MM.1S (cell line): ENCODE measurements around the gene FBLN2.

Experiments
- DNase-seq: peaks from one replicate; pipeline ENCODE4 v3.0.0-alpha.2; 2015
- H2AFZ ChIP-seq: fragments of 300-600 bp; sonication (generic); 2 replicates; pipeline ENCODE4 v1.6.0; 2016; ENCODE audit warnings: antibody characterized with exemption, low read length
- H3F3A ChIP-seq: fragments of 300-600 bp; sonication (generic); 2 replicates; pipeline ENCODE4 v1.6.1; 2016; ENCODE audit warnings: mild to moderate bottlenecking, antibody characterized with exemption, low read length, moderate library complexity, mixed read lengths; ENCODE audit not compliant: insufficient read depth
- H3K27ac ChIP-seq: fragments of 300-600 bp; sonication (generic); 2 replicates; pipeline ENCODE4 v1.5.1; 2016; ENCODE audit warnings: mild to moderate bottlenecking, low read length
- H3K27me3 ChIP-seq: fragments of 300-600 bp; sonication (generic); replicated peaks from 2 replicates; pipeline ENCODE4 v1.6.0; 2016; ENCODE audit warnings: low read length; ENCODE audit not compliant: insufficient read depth
- H3K36me3 ChIP-seq: fragments of 300-600 bp; sonication (generic); replicated peaks from 2 replicates; pipeline ENCODE4 v1.6.1; 2016; ENCODE audit warnings: mild to moderate bottlenecking, low read length, mixed read lengths; ENCODE audit not compliant: insufficient read depth
- H3K4me1 ChIP-seq: fragments of 300-600 bp; sonication (generic); 2 replicates; pipeline ENCODE4 v1.6.1; 2016; ENCODE audit warnings: low read length, mixed read lengths
- H3K4me2 ChIP-seq: fragments of 300-600 bp; sonication (generic); 2 replicates; pipeline ENCODE4 v1.6.0; 2016; ENCODE audit warnings: low read depth, low read length
- H3K4me3 ChIP-seq: fragments of 300-600 bp; sonication (generic); 2 replicates; pipeline ENCODE4 v1.5.1; 2016; ENCODE audit warnings: low read length, mixed read lengths
- H3K79me2 ChIP-seq: fragments of 300-600 bp; sonication (generic); 2 replicates; pipeline ENCODE4 v1.6.1; 2016; ENCODE audit warnings: mixed run types, low read length, mixed read lengths
- H3K9ac ChIP-seq: fragments of 300-600 bp; sonication (generic); 2 replicates; pipeline ENCODE4 v1.6.1; 2016; ENCODE audit warnings: low read length, mixed read lengths
- H3K9me2 ChIP-seq: fragments of 300-600 bp; sonication (generic); replicated peaks from 2 replicates; pipeline ENCODE4 v1.6.1; 2016; ENCODE audit warnings: mild to moderate bottlenecking, low read length, mixed read lengths; ENCODE audit not compliant: insufficient read depth
- H3K9me3 ChIP-seq: fragments of 300-600 bp; sonication (generic); replicated peaks from 2 replicates; pipeline ENCODE4 v1.6.1; 2016; ENCODE audit warnings: mild to moderate bottlenecking, low read length, mixed read lengths; ENCODE audit not compliant: insufficient read depth
- H4K20me1 ChIP-seq: fragments of 300-600 bp; sonication (generic); 2 replicates; pipeline ENCODE4 v1.6.1; 2016; ENCODE audit warnings: mild to moderate bottlenecking, low read length, moderate library complexity, mixed read lengths; ENCODE audit not compliant: insufficient read depth
- EZH2 ChIP-seq: fragments of 300-600 bp; sonication (generic); optimal IDR thresholded peaks from 2 replicates; pipeline ENCODE3; 2017; ENCODE audit warnings: low read depth, mild to moderate bottlenecking, antibody characterized with exemption, low read length, mixed read lengths
- EZH2phosphoT487 ChIP-seq: fragments of 300-600 bp; sonication (generic); IDR thresholded peaks from 2 replicates; pipeline ENCODE4 v1.6.1; 2018; ENCODE audit warnings: antibody characterized with exemption, low read length
- TF ChIP-seq, protein P1 (sequence below): fragments of 300-600 bp; sonication (generic); IDR thresholded peaks from 2 replicates; pipeline ENCODE4 v1.5.1; 2016; ENCODE audit warnings: antibody characterized with exemption, low read length, mixed read lengths

FBLN2 gene

DNA sequence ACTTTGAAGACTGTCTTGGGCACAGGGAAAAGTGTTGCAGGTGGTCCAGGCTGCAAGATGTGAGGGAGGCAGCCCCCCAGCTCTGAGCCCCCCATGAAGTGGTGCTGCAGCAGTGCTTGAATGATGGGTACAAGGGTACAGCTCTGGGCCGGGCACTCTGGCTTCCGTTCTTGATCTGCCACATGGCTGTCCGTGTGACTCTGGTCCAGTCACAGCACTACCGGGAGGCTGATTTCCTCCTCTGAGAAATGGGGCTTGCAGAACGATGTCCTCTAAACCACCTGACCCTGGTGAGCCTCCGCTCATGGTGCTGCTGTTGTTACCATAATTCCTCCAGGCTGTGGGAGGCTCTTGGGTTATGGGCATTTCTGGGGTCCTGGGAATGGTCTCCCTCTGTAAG lies 75.1 kb downstream of the FBLN2 start:
- Histone ChIP-seq H2AFZ (no peak overlapping the region), H3K27me3 (peaks cover 87% of the 10 kb centered on the region), H3K9me3 (no peaks in the 10 kb centered on the region), H3K4me3 (no peak overlapping the region), H3K4me2 (no peak overlapping the region), H3K4me1 (no peaks in the 10 kb centered on the region), H3K9me2 (no peaks in the 10 kb centered on the region), H4K20me1 (no peaks in the 10 kb centered on the region), H3K36me3 (no peaks in the 10 kb centered on the region), H3K27ac (no peak overlapping the region), H3K79me2 (no peaks in the 10 kb centered on the region), H3F3A (no peaks in the 10 kb centered on the region), H3K9ac (no peak overlapping the region)
- TF ChIP-seq, protein P1, sequence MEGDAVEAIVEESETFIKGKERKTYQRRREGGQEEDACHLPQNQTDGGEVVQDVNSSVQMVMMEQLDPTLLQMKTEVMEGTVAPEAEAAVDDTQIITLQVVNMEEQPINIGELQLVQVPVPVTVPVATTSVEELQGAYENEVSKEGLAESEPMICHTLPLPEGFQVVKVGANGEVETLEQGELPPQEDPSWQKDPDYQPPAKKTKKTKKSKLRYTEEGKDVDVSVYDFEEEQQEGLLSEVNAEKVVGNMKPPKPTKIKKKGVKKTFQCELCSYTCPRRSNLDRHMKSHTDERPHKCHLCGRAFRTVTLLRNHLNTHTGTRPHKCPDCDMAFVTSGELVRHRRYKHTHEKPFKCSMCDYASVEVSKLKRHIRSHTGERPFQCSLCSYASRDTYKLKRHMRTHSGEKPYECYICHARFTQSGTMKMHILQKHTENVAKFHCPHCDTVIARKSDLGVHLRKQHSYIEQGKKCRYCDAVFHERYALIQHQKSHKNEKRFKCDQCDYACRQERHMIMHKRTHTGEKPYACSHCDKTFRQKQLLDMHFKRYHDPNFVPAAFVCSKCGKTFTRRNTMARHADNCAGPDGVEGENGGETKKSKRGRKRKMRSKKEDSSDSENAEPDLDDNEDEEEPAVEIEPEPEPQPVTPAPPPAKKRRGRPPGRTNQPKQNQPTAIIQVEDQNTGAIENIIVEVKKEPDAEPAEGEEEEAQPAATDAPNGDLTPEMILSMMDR = no peak
- TF ChIP-seq EZH2phosphoT487 (no peak), EZH2 (no peak)
- DNase-seq = no peak

DNA sequence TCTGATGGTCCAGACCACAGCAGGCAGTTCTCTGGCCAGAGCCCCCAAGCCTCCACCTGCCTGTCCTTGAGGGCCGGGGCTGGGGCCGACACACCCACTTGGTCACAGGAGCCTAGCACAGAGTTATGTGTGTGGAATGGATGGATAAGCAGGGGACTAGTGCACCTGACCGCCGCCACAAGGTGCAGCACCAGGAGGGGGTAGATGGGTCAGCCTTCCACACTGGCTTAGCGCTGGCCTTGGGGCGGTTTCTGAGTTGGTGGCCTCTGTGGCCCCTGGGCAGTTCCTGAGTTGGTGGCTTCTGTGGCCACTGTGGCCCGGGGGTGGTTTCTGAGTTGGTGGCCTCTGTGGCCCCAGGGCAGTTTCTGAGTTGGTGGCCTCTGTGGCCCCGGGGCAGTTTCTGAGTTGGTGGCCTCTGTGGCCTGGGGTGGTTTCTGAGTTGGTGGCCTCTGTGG lies 75.8 kb downstream of the FBLN2 start:
- H3K9me3 ChIP-seq = no peaks in the 10 kb centered on the region
- H3K4me3 ChIP-seq = no peak overlapping the region
- TF ChIP-seq EZH2phosphoT487 (no peak), EZH2 (no peak)
- TF ChIP-seq, protein P1 = no peak
- no peak overlapping the region for H3K27ac ChIP-seq
- no peaks in the 10 kb centered on the region for H4K20me1 ChIP-seq
- H3K9me2 ChIP-seq = no peaks in the 10 kb centered on the region
- DNase-seq = no peak
- no peaks in the 10 kb centered on the region for H3F3A ChIP-seq
- H3K27me3 ChIP-seq = peaks cover 87% of the 10 kb centered on the region
- no peaks in the 10 kb centered on the region for H3K4me1 ChIP-seq
- no peak overlapping the region for H3K4me2 ChIP-seq
- H3K79me2 ChIP-seq = no peaks in the 10 kb centered on the region
- no peak overlapping the region for H2AFZ ChIP-seq
- no peaks in the 10 kb centered on the region for H3K36me3 ChIP-seq
- H3K9ac ChIP-seq = no peak overlapping the region

DNA sequence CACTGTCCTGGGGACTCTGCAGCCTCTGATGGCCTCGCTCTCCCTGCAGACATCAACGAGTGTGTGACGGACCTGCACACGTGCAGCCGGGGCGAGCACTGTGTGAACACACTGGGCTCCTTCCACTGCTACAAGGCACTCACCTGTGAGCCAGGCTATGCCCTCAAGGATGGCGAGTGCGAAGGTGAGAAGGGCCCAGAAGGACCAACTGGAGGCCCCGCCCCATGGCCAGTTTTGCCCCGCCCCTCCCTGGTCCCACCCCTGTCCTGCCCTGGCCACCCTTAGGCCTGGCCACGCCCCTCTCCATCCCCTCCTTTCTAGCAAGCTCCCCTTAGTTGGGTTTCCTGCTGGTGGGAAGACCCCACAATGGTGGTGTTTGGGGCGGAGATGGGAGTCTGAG lies 77.5 kb downstream of the FBLN2 start:
- Histone ChIP-seq H3K9me3 (no peaks in the 10 kb centered on the region), H3K4me1 (no peaks in the 10 kb centered on the region), H3K27me3 (peaks cover 85% of the 10 kb centered on the region), H3K79me2 (no peaks in the 10 kb centered on the region), H3K27ac (no peak overlapping the region), H3K36me3 (no peaks in the 10 kb centered on the region), H3K9me2 (no peaks in the 10 kb centered on the region), H2AFZ (no peak overlapping the region), H3K9ac (no peak overlapping the region), H3K4me2 (no peak overlapping the region), H4K20me1 (no peaks in the 10 kb centered on the region), H3F3A (no peaks in the 10 kb centered on the region), H3K4me3 (no peak overlapping the region)
- TF ChIP-seq, protein P1 = no peak
- DNase-seq = no peak
